HFFc6 (cell line): ENCODE data around the gene CA12. TPM values are rescaled to one million over a fixed set of nuclear protein-coding genes. Genes with fewer than 3 reads are reported as not detected.

Source experiments
- DNase-seq: peaks from one replicate; pipeline ENCODE4 v3.0.0-alpha.2; 2018
- H3K27ac Mint-ChIP-seq: 2 replicates; pipeline ENCODE4 v1.8.0; 2020; ENCODE audit warnings: mild to moderate bottlenecking, mixed read lengths
- H3K27me3 Mint-ChIP-seq: 2 replicates; pipeline ENCODE4 v1.8.0; 2021; ENCODE audit warnings: mild to moderate bottlenecking, moderate library complexity, mixed read lengths; ENCODE audit not compliant: insufficient read depth
- H3K36me3 Mint-ChIP-seq: 2 replicates; pipeline ENCODE4 v1.8.0; 2021; ENCODE audit warnings: low read depth, mixed read lengths
- H3K4me1 Mint-ChIP-seq: 2 replicates; pipeline ENCODE4 v1.8.0; 2020; ENCODE audit warnings: low read depth, mixed read lengths
- H3K4me3 Mint-ChIP-seq: 2 replicates; pipeline ENCODE4 v1.8.0; 2020; ENCODE audit warnings: mild to moderate bottlenecking, moderate library complexity, mixed read lengths
- H3K9me3 Mint-ChIP-seq: 2 replicates; pipeline ENCODE4 v1.8.0; 2020; ENCODE audit warnings: mild to moderate bottlenecking, mixed read lengths
- CTCF ChIP-seq: fragments of 200-600 bp; sonication (generic); IDR thresholded peaks from 2 replicates; pipeline ENCODE4 v1.5.0; 2021; ENCODE audit warnings: antibody characterized with exemption, mild to moderate bottlenecking
- total RNA-seq, 6 experiments: library from RNA; stranded (reverse); fragmentation: NEBNext Ultra II Directional; extraction: Animal tissue kit (Norgen Biotek cat#: 25700); gene quantifications; 2 replicates in 1 of 6; 3 replicates in 5 of 6; pipeline ENCODE4 v1.2.3, GENCODE V29; 2021

CA12 gene
- total RNA-seq, 6 experiments from 2014 or later, result 8.3 to 18.2 (median 15.8) TPM

DNA sequence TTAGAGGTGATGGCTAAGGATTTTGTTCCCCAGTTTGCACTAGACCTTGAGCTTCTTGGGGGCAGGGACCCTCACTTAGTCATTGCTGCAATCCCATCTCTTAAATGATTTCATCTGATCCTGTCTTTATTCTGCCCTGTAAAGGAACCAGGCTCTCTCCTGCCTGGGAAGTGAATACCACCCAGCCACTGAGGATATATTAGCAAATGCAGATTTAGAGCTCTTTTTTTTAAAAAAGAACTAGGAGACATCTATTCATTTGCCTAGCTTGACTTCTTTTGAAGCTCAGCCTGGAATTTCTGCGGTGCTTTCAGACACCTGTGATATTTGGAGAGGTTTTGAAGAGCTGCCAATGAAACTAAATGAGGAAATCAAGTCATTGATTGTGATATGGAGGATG, 41.8 kb downstream of the CA12 start:
- Mint-ChIP-seq H3K36me3 (peaks cover 15% of the 10 kb centered on the region; the same call in 1 of the 2 replicates), H3K27me3 (no peaks in the 10 kb centered on the region), H3K4me3 (no peak overlapping the region), H3K27ac (no peak overlapping the region), H3K4me1 (peaks cover 73% of the 10 kb centered on the region), H3K9me3 (no peaks in the 10 kb centered on the region)
- DNase-seq, result no peak
- no peak for TF ChIP-seq CTCF

GRCh38 chr15:63339006-63339766, 42.5 kb downstream of the CA12 start:
- Mint-ChIP-seq H3K36me3 (peaks cover 15% of the 10 kb centered on the region; the same call in 1 of the 2 replicates), H3K9me3 (no peaks in the 10 kb centered on the region), H3K27me3 (no peaks in the 10 kb centered on the region), H3K4me3 (no peak overlapping the region), H3K27ac (no peak overlapping the region), H3K4me1 (peaks cover 66% of the 10 kb centered on the region)
- no peak for TF ChIP-seq CTCF
- DNase-seq, result no peak

GRCh38 chr15:63338170-63338569, 43.5 kb downstream of the CA12 start:
- Mint-ChIP-seq H3K9me3 (no peaks in the 10 kb centered on the region), H3K36me3 (peaks cover 15% of the 10 kb centered on the region; the same call in 1 of the 2 replicates), H3K27ac (peak overlapping the region; percentile 21; the same call in 1 of the 2 replicates), H3K4me1 (peaks cover 63% of the 10 kb centered on the region), H3K4me3 (no peak overlapping the region), H3K27me3 (no peaks in the 10 kb centered on the region)
- no peak for TF ChIP-seq CTCF
- peak; percentile 69 for DNase-seq

GRCh38 chr15:63337046-63337445, 44.6 kb downstream of the CA12 start:
- H3K27me3 Mint-ChIP-seq, result no peaks in the 10 kb centered on the region
- no peak for DNase-seq
- H3K9me3 Mint-ChIP-seq, result no peaks in the 10 kb centered on the region
- no peak for TF ChIP-seq CTCF
- H3K4me3 Mint-ChIP-seq, result no peak overlapping the region
- H3K36me3 Mint-ChIP-seq, result peaks cover 15% of the 10 kb centered on the region; the same call in 1 of the 2 replicates
- H3K4me1 Mint-ChIP-seq, result peaks cover 63% of the 10 kb centered on the region
- H3K27ac Mint-ChIP-seq, result no peak overlapping the region

DNA sequence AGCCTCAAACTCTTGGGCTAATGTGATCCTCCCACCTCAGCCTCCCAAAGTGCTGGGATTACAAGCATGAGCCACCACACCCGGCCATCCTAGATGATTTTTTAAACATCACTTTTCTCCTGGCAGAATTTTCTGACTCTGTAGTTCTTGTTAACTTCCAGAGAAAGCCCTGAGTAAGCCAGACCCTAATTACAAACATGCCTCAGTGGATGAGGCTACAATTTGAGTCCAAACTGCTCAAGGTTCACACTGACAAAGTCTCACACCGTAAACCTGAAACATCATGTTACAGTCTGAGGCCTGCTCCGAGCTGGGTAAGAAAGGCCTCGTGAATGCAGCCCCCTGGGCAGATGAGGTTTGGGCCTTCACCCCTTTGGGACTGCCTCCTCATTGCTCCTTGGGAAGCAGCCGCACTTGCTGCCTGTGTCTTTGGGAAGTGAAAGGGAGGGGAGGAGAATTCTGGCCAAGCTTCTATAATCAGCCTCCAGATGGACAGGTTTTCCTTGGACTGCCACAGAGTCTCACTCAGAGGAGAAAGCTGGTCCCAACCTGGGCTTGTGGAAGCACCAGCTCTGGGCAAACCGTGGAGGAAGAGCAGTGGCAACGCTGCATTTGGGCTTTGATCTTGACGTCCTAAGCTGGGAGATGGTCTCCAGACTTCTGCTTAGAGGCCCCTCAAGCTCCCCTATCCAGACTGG, 46.0 kb downstream of the CA12 start:
- peaks cover 10% of the 10 kb centered on the region; the same call in 1 of the 2 replicates for H3K36me3 Mint-ChIP-seq
- H3K4me1 Mint-ChIP-seq, result peaks cover 65% of the 10 kb centered on the region
- no peak for DNase-seq
- no peaks in the 10 kb centered on the region for H3K9me3 Mint-ChIP-seq
- no peaks in the 10 kb centered on the region; the same call in 1 of the 2 replicates for H3K27me3 Mint-ChIP-seq
- H3K27ac Mint-ChIP-seq, result no peak overlapping the region
- no peak overlapping the region for H3K4me3 Mint-ChIP-seq
- no peak for TF ChIP-seq CTCF
